NOMO-1 (cell line): ENCODE measurements around the gene ACADVL.

Source experiments
- DNase-seq, 2 experiments: peaks; one replicate each; lab custom pipeline; 2025; ENCODE audit not compliant: unreplicated experiment in 2 of 2; lab: John Stamatoyannopoulos, UW

ACADVL gene

GRCh38 chr17:7191069-7191468, 28.7 kb upstream of the ACADVL start:
- DNase-seq: no peak

DNA sequence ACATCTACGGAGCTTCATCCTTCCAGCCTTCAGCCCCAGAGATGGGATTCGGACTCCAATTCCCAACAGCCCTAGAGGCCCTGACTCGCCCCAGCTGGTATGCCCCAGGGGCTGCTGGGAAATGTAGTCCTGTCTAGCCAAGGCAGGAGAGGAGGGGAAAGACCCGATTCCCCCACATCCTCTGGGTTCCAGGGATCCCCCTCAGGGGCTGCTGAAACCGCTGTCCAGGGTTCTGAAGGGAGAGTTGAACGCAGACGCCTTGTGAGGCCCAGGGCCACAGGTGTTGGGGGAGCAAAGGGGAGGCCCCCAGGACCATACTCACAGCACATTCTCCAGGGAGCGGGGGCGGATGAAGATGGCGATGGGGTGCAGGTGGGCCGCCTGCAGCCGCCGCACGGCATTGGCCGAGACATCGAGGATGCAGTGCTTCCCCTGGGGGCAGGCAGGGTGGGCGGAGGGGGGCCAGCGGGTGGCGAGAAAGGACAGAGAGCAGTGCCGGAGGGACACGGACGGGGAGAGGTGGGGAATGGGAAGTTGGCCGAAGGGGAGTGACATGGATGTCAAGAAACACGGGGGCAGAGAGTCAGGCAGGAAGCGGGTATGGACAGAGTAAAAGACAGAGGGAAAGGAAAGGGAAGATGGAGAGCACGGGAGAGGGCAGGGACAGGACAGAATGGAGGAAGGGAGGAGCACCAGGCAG, 28.0 kb upstream of the ACADVL start:
- DNase-seq: no peak

DNA sequence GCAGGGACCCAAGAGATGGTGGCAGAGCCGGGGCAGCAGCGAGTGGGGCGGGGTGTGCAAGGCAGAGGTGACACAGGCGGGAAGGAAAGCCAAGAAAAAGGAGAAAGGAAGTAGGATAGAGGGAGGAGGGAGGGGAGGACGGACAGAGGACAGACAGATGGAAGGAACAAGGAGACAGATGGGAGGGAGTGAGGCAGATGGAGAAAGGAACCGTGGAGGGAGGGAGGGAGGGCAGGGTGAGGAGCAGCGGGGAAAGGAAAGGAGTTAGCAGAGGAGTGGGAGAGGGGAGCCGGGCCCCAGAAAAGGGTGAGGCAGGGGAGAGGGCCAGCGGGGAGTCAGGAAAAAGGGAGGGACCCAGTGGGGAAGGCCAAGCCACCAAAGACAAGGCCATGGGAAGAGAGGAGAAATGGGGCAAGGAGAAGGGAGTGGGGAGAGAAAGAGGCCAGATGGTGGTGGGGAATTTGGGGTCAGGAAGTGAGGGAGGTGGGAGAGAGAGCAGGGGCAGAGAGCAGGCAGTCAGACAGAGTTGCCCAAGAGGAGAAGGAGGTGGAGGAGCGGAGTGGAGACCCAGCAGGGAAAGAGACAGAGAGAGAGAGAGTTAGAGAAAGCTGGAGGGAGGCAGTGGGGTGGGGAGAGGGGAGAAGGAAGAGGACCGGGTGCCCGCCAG, 27.3 kb upstream of the ACADVL start:
- no peak for DNase-seq

- no peak for DNase-seq
Observed at GRCh38 chr17:7195971-7196370, 23.8 kb upstream of the ACADVL start.

GRCh38 chr17:7196651-7197401, 22.9 kb upstream of the ACADVL start:
- DNase-seq: no peak

DNA sequence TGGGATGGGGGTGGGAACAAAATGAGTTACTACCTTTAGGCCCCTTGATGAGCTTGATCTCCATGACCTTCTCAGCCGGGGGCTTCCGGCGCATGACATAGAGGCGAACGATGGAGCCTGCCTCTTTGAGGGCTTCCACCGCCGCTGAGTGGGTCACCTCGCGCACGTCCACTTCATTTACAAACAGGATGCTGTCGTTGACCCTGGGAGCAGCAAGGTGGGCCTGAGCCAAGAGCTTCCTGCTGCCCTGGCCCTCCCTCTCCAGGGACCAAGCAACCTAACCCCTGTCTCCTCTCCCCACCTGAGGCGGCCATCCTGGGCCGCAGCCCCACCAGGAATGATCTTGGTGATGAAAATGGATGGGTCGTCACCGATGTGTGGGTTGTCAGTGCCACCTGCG, 16.3 kb upstream of the ACADVL start:
- DNase-seq: no peak

DNA sequence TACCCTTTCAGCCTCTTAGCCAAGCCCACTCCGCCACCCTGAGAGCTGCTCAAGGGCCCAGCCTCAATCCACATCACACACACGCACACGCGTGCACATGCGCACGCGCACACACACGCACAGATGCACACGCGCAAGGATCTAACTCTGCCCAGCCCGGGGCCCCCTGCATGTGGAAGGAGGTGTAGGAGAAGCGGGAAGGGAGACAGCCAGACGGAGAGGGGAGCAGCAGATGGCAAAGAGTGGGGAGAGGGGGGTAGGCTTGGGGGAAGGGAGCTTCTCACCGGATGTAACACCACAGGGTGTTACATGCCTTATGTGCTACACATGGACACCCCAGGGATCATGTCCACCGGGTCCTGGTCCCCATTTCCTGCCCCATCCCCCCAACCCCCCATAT, 15.4 kb upstream of the ACADVL start:
- DNase-seq: no peak

- DNase-seq: no peak
Observed at GRCh38 chr17:7204828-7205461, 14.8 kb upstream of the ACADVL start.

DNA sequence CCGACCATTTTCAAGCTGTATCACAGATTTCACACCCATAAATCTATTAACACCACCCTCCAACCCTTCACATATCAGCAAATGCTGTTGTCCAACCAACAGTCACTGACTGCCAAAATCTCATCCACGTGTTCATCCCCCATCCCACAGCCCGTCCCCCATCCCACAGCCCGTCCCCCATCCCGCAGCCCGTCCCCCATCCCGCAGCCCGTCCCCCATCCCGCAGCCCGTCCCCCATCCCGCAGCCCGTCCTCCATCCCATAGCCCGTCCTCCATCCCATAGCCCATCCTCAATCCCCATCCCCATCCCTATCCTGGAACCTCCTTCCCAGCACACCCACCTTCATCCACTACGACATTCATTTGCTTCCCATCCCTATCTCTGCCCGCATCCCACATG, 14.2 kb upstream of the ACADVL start:
- no peak for DNase-seq

DNA sequence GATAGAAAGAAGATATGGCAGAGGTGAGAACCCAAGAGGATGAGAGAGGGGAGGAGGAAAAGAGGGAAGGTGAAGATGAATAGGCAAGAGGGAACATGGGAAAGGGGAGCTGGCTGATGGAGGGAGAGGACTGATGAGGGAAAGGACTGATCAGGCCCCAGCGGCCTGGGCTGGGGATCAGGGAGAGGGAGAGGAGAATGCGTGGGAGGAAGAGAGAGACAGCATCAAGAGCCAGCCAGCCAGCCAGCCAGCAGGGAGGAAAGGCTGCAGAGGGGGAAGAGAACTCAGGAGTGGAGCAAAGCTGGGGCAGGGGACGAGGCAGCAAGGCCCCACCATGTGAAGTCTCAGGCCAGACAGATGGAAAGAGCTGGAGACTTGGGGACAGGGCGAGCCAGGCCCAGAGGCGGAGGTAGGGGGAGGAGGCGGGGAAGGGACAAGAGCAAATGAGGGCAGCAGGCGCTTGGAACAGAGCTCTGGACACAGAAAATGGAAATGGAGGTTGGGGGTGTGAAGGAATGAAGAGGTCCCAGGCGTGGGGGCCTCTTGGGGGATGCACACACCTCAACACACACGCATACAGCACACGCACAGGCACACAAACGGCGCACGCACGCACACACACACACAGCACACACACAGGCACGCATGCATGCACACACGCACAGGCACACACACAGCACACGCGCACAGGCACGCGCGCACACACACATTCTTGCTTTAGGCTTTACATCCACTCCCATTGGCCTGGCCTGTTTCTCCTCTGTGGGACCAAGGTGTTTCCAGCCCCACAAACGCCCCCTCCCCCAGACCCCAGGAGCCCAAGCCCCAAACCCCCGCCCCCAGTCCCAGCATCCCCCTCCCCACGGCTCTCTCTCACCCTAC, 12.4 kb upstream of the ACADVL start:
- DNase-seq: no peak

DNA sequence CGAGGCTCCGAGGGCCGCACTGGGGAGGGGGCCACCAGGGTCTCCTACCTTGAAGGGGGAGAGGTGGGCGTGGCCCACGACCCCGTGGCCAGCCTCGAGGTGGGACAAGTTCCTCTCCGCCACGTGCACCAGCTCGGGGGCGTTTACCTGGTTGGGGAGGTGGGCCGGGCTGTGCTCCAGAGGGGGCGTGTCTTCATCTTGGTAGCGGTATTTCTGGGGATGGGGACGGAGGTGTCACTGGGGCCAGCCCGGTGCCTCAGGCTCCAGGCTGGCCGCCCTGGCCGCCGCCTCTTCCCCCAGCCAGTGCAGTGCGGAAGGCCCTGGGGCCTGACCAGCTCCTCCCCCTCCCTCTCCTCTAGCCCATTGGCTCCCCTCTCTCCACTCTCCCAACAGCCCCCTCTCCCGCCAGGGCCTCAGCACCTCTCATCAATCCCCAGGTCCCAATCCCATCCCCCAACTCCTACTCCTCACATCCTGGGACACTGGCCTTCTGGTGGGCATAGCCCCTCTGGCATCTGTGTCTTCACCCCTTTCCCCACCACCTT, 11.6 kb upstream of the ACADVL start:
- no peak for DNase-seq

DNA sequence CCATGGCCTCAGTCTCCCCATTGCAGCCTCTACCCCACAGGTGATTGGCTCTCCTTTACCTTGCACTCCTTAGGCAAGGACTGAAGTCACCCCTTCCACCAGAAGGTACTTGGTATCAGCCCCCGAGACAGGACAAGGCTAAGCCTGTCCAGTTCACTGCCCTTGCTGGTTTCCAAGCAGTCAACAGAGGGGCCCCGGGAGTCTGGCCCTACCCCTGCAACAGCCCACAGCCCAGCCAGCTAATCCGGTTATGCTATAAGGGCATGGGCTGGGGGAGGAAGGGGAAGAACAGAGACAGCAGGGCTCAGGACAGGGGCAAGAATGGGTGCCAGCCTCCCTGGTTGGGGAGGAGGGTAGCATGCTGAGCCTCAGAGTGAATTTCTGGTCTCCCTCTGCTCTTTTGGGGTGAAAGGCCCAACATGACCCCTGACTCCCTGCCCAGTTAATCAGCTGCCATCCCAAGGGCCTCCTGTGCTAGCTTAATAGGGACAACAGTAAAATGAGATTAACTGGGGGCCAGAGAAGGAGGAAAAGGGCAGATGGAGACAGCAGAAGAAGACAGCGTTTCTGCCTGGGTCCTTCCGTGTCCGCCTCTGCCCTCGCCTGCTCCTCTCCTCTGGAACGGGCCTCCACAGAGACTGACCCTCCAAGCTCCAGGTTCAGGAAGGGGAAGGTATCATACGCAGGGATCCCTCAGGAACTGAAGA, 10.8 kb upstream of the ACADVL start:
- no peak for DNase-seq

- no peak for DNase-seq
Observed at GRCh38 chr17:7211491-7212273, 8.1 kb upstream of the ACADVL start.

DNA sequence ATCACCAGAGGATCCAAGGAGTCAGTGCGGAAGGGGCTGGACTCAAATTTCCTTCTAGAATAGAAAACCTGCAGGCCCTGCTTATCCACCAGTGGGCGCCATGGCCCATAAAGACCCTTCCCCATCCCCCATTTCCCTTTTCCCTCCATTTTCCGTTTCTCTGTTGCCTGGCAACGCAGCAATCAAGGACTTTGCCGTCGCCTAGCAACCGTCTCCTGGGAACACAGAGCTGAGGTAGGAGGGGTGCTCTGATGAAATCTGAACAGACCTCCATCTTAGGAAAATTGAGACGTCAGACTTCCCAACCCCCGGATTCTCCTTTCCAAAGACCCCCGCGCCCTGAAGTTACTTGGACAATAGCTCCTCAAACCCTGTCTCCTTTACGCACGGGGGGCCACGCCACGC, 5.8 kb upstream of the ACADVL start:
- peak; percentile 59 to 72 for DNase-seq

GRCh38 chr17:7214300-7215135, 5.2 kb upstream of the ACADVL start:
- DNase-seq: peak; percentile 95 to 98

DNA sequence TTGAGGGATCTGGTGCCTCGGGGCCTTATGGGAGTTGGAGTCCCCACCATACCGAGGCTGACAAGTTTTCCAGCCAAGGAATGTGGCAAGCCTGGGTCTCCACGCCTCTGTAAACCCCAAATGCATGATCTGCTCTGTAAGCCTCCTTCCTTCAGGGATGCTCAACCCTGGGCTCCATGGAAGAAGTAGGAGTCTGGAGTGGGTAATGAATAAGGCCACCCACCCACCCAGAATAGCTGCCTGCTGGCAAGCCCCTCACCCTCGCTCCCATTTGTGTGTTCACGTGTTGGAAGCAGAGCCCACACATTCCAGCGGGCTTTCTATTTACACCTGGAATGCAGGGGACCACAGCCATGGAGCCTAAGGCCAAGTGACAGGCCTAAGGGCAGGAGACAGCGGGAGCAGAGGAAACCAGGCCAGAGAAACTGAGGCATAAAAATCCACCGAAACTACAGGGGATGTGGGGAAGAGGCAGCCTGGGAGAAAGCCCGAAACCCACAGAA, 4.6 kb upstream of the ACADVL start:
- DNase-seq: no peak

GRCh38 chr17:7215652-7216180, 4.0 kb upstream of the ACADVL start:
- no peak for DNase-seq
